ENCODE results near the gene TYRO3. TPM values are rescaled to one million over a fixed set of nuclear protein-coding genes. Genes with fewer than 3 reads are reported as not detected.
A peak's percentile ranks its signal among the peaks of the same experiment; 100 is the strongest.

TYRO3 gene
- total RNA-seq, 2 experiments from 2014 or later: 0.32 to 0.66 TPM

- Mint-ChIP-seq H3K27me3 (peaks cover 30% of the 10 kb centered on the region), H3K4me3 (no peak overlapping the region), H3K27ac (no peak overlapping the region), H3K9me3 (ENCODE audit: low read depth) (no peaks in the 10 kb centered on the region), H3K4me1 (peaks cover 8% of the 10 kb centered on the region), H3K36me3 (no peaks in the 10 kb centered on the region)
- CTCF ChIA-PET: interaction anchor here (1.2 kb wide), 1 partner anchor 141 kb away, joined by 5 read pairs; no protein-coding TSS in a partner anchor
- DNase-seq (no peak), ATAC-seq (no peak)
These were observed 48.0 kb downstream of the TYRO3 start for GRCh38 chr15:41606997-41607396.

DNA sequence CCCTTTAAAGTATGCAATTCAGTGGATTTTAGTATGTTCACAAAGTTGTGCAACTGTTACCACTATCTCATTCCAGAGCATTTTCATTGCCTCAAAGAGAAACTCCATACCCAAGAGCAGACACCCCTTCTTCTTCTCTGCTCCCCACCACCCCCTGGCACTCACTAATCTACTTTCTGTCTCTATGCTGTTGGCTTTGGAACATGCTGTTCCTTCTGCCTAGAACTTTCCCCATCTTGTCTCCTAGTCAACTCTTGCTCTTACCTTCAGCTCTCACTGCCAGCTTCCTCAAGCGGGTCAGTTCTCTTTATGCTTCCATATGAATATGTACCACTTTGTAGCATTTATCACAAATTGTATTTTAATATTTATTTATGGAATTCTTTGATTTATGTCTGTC lies 50.1 kb downstream of the TYRO3 start:
- Mint-ChIP-seq H3K9me3 (ENCODE audit: low read depth) (no peaks in the 10 kb centered on the region), H3K4me1 (peaks cover 5% of the 10 kb centered on the region), H3K36me3 (no peaks in the 10 kb centered on the region), H3K27ac (no peak overlapping the region), H3K4me3 (no peak overlapping the region), H3K27me3 (peaks cover 12% of the 10 kb centered on the region)
- CTCF ChIA-PET: no interaction called here
- ATAC-seq (no peak), DNase-seq (no peak)

GRCh38 chr15:41610048-41610447 lies 51.0 kb downstream of the TYRO3 start:
- Mint-ChIP-seq H3K27ac (no peak overlapping the region), H3K9me3 (ENCODE audit: low read depth) (no peaks in the 10 kb centered on the region), H3K4me3 (no peak overlapping the region), H3K36me3 (no peaks in the 10 kb centered on the region), H3K4me1 (no peaks in the 10 kb centered on the region), H3K27me3 (peaks cover 7% of the 10 kb centered on the region)
- CTCF ChIA-PET: no interaction called here
- DNase-seq: no peak
- ATAC-seq: no peak

- Mint-ChIP-seq H3K27me3 (peaks cover 14% of the 10 kb centered on the region), H3K36me3 (no peaks in the 10 kb centered on the region), H3K9me3 (ENCODE audit: low read depth) (peaks cover 2% of the 10 kb centered on the region), H3K4me1 (peaks cover 20% of the 10 kb centered on the region), H3K4me3 (peak overlapping the region; percentile 70), H3K27ac (peak overlapping the region; percentile 50)
- ATAC-seq (no peak), DNase-seq (no peak)
- CTCF ChIA-PET: interaction anchor here (1.2 kb wide), 1 partner anchor 8 kb away, joined by 4 read pairs; no protein-coding TSS in a partner anchor
These were observed 61.7 kb downstream of the TYRO3 start for GRCh38 chr15:41620536-41621199.

- H3K27ac Mint-ChIP-seq: peak overlapping the region; percentile 50
- CTCF ChIA-PET: interaction anchor here (1.0 to 1.2 kb wide), 2 partner anchors 9 to 189 kb away, joined by 3 to 4 read pairs; no protein-coding TSS in a partner anchor
- H3K4me1 Mint-ChIP-seq: peaks cover 20% of the 10 kb centered on the region
- DNase-seq (peak; percentile 87), ATAC-seq (peak; percentile 96)
- peaks cover 14% of the 10 kb centered on the region for H3K27me3 Mint-ChIP-seq
- H3K9me3 Mint-ChIP-seq (ENCODE audit: low read depth): peaks cover 2% of the 10 kb centered on the region
- no peaks in the 10 kb centered on the region for H3K36me3 Mint-ChIP-seq
- peak overlapping the region; percentile 70 for H3K4me3 Mint-ChIP-seq
These were observed 62.5 kb downstream of the TYRO3 start for GRCh38 chr15:41621200-41622193.

DNA sequence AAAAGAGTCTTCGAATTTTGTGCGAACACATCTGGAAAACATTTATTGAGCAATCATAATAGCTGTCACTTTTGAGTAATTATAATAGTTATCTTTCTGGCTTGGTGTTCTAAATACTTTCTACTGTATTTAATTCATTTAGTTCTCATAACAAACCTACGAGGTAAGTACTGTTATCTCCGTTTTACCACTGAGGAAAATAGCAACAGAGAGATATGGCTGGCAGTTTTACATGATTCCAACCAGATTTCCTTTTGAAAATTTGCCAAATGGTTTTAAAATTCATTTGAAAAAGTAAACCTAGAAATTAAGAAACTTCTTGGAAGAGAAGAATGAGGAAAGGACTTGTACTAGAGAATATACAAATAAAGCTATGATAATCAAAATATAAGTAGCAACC lies 63.9 kb downstream of the TYRO3 start:
- CTCF ChIA-PET: no interaction called here

DNA sequence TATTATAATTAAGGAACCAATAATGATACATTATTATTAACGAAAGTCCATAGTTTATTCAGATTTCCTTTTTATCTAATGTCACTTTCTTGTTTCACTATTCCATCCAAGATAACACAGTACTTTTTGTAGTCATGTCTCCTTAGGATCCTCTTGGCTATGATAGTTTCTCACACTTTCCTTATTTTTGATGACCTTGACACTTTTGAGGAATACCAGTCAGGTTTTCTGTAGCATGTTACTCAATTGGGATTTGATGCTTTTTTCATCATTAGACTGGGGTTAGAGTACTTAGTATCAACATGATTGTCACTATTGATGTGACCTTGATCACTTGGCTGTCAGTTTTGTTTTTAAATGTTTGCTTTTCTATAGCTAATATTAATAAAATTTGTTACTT lies 68.2 kb downstream of the TYRO3 start:
- Mint-ChIP-seq H3K4me3 (no peak overlapping the region), H3K27ac (no peak overlapping the region), H3K27me3 (peaks cover 4% of the 10 kb centered on the region), H3K9me3 (ENCODE audit: low read depth) (no peaks in the 10 kb centered on the region), H3K36me3 (no peaks in the 10 kb centered on the region), H3K4me1 (peaks cover 5% of the 10 kb centered on the region)
- CTCF ChIA-PET: interaction anchor here (1.1 kb wide), 1 partner anchor 69 kb away, joined by 4 read pairs; no protein-coding TSS in a partner anchor
- ATAC-seq: no peak
- DNase-seq: no peak

More for the DNA sequence above, 63.9 kb downstream of the TYRO3 start:
- Mint-ChIP-seq H3K9me3 (ENCODE audit: low read depth) (peaks cover 2% of the 10 kb centered on the region), H3K27ac (no peak overlapping the region), H3K36me3 (no peaks in the 10 kb centered on the region), H3K4me1 (peaks cover 20% of the 10 kb centered on the region), H3K4me3 (no peak overlapping the region), H3K27me3 (peaks cover 14% of the 10 kb centered on the region)
- ATAC-seq (no peak), DNase-seq (no peak)

- Mint-ChIP-seq H3K4me3 (no peak overlapping the region), H3K4me1 (peaks cover 5% of the 10 kb centered on the region)
- ATAC-seq: no peak
These were observed 70.5 kb downstream of the TYRO3 start for GRCh38 chr15:41629463-41629862.

DNA sequence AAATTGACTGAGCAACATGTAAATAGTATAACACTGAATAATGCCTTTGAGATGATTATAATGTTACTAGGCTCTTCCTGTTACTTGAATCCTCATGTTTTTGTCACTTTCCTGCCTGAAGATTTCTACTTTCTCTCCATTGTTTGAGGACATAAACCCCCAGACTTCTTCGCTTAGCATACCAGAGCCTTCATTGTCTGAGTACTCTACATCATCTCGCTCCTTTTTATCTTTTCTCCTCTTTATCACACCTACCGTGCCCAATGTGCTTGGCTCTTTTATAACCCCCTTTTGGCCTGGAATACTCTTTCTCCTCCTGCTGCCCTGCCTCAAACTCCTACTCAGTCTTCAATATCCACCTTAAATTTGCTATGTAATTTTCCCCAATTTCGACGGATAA lies 70.9 kb downstream of the TYRO3 start:
- H3K4me1 Mint-ChIP-seq: peaks cover 6% of the 10 kb centered on the region
- no peaks in the 10 kb centered on the region for H3K9me3 Mint-ChIP-seq (ENCODE audit: low read depth)
- no peak for ATAC-seq
- no peak overlapping the region for H3K4me3 Mint-ChIP-seq
- CTCF ChIA-PET: no interaction called here
- no peak for DNase-seq
- no peaks in the 10 kb centered on the region for H3K27me3 Mint-ChIP-seq
- H3K27ac Mint-ChIP-seq: no peak overlapping the region
- H3K36me3 Mint-ChIP-seq: no peaks in the 10 kb centered on the region

More at GRCh38 chr15:41629463-41629862, 70.5 kb downstream of the TYRO3 start:
- Mint-ChIP-seq H3K27ac (no peak overlapping the region), H3K36me3 (no peaks in the 10 kb centered on the region), H3K27me3 (no peaks in the 10 kb centered on the region), H3K9me3 (ENCODE audit: low read depth) (no peaks in the 10 kb centered on the region)
- CTCF ChIA-PET: interaction anchor here (1.5 kb wide), 1 partner anchor 18 kb away, joined by 3 read pairs; no protein-coding TSS in a partner anchor
- DNase-seq: no peak

DNA sequence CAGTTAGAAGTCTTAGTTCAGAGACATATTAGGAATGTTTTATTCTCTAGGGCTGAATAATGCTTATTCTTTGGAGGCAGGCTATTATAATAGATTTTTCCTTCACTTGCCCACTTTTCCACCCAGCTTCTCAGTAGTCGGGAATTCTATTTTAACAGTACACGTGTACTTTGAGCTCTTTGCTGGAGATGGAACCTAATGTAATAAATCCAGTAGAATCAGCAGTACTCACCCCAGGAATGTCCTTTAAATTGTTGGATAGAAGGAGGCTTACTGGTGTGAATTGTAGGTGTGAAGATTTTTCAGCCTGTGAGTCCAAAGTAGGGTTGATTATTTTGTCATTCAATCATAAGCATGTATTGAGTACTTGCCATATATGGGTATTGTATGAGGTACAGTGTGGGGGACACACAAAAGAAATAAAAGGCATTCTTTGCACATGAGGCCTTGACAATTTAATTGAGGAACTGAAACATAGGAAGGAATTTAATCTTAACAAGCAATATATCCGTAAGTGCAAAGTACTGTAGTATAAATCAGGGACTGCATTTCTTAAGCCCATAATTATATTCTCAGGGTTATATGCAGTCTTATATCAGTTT lies 71.7 kb downstream of the TYRO3 start:
- Mint-ChIP-seq H3K4me1 (peaks cover 6% of the 10 kb centered on the region), H3K9me3 (ENCODE audit: low read depth) (no peaks in the 10 kb centered on the region), H3K4me3 (no peak overlapping the region), H3K36me3 (no peaks in the 10 kb centered on the region), H3K27ac (no peak overlapping the region), H3K27me3 (no peaks in the 10 kb centered on the region)
- CTCF ChIA-PET: no interaction called here
- ATAC-seq: no peak
- DNase-seq: no peak

DNA sequence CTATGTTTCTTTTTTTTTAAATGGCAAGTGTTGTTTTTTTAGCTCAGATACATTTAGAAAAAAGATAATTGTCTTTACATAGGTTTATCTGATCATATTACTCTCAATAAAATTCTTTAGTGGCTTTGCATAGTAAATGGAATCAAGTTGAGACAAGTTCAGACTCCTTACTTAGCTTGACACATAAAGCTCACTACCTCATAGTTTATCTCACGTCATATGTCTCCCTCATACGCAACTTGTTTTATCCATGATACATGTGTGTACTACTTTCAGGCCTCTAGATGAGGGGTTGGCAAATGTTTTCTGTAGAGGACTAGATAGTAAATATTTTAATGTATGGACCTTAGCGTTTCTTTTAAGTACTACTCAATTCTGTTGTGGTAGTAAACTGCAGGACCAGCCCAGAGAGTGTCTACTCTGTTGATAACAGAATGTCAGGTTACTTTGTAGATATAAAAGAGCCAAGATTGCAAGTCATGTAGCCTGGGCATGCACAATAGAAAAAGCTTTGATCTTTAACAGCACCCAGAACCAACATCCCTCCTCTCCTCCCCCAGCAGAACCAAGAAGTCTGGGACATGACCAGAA lies 73.0 kb downstream of the TYRO3 start:
- no peak for DNase-seq
- Mint-ChIP-seq H3K27ac (no peak overlapping the region), H3K9me3 (ENCODE audit: low read depth) (no peaks in the 10 kb centered on the region), H3K36me3 (no peaks in the 10 kb centered on the region), H3K27me3 (no peaks in the 10 kb centered on the region), H3K4me3 (no peak overlapping the region), H3K4me1 (peaks cover 6% of the 10 kb centered on the region)
- ATAC-seq: no peak
- CTCF ChIA-PET: no interaction called here

All from activated CD8-positive, alpha-beta memory T cell treated with anti-CD3 and anti-CD28 coated beads, Interleukin-2, amount 10 ng/mL, durations not matched to agents 7 days and 5 days (primary cell).